Activated T-cell treated with anti-CD3 and anti-CD28 coated beads, Interleukin-2, amount 50 U/mL, for 72 hours (primary cell): Measurements from ENCODE around the gene ANKRD40CL. TPM values are rescaled to one million over a fixed set of nuclear protein-coding genes. Genes with fewer than 3 reads are reported as not detected.

Experiments
- ATAC-seq, 2 donors: fragments of 150-1000 bp; cut with Tn5 transposase; replicated peaks in 1 of 2; 2 replicates each; pipeline ENCODE4 v1.10.0; 2021; ENCODE audit warnings: moderate library complexity in 2 of 2, mild to moderate bottlenecking in 1 of 2
- DNase-seq, 2 donors: peaks; one replicate each; pipeline ENCODE4 v3.0.0; 2021 to 2022; ENCODE audit warnings: mixed read lengths in 1 of 2
- H3K27ac Mint-ChIP-seq: one replicate; pipeline ENCODE4 v1.8.0; 2022; ENCODE audit warnings: mild to moderate bottlenecking, moderate library complexity, mixed read lengths
- H3K27me3 Mint-ChIP-seq: one replicate; pipeline ENCODE4 v1.8.0; 2022; ENCODE audit warnings: low read depth, mixed read lengths
- H3K36me3 Mint-ChIP-seq, 2 donors: one replicate each; pipeline ENCODE4 v1.8.0; 2022; ENCODE audit warnings: mixed read lengths in 2 of 2, mild to moderate bottlenecking in 1 of 2; ENCODE audit not compliant: insufficient read depth in 2 of 2
- H3K4me1 Mint-ChIP-seq: one replicate; pipeline ENCODE4 v1.8.0; 2022; ENCODE audit warnings: low read depth, mixed read lengths
- H3K4me3 Mint-ChIP-seq, 2 donors: one replicate each; pipeline ENCODE4 v1.8.0; 2022; ENCODE audit warnings: mild to moderate bottlenecking in 2 of 2, mixed read lengths in 2 of 2, moderate library complexity in 2 of 2
- H3K9me3 Mint-ChIP-seq, 2 donors: one replicate each; pipeline ENCODE4 v1.8.0; 2022; ENCODE audit warnings: mixed read lengths in 2 of 2
- total RNA-seq, 2 donors: library from RNA; stranded (reverse); gene quantifications; one replicate each; pipeline ENCODE4 v1.2.3, GENCODE V29; 2022

ANKRD40CL gene
- total RNA-seq, 2 donors from 2014 or later, result not detected

GRCh38 chr17:50765454-50766221, 1.7 kb downstream of the ANKRD40CL start:
- peaks cover 10% of the 10 kb centered on the region for H3K27me3 Mint-ChIP-seq
- ATAC-seq (peak in 1 of 2 donors; percentile 26), DNase-seq (no peak)
- peaks cover 12% of the 10 kb centered on the region for H3K4me1 Mint-ChIP-seq
- no peak overlapping the region for H3K4me3 Mint-ChIP-seq
- H3K27ac Mint-ChIP-seq, result no peak overlapping the region
- H3K9me3 Mint-ChIP-seq, result no peaks in the 10 kb centered on the region
- H3K36me3 Mint-ChIP-seq, result no peaks in the 10 kb centered on the region

- Mint-ChIP-seq H3K27me3 (peaks cover 10% of the 10 kb centered on the region), H3K27ac (no peak overlapping the region), H3K36me3 (no peaks in the 10 kb centered on the region), H3K4me3 (no peak overlapping the region), H3K4me1 (peaks cover 12% of the 10 kb centered on the region), H3K9me3 (no peaks in the 10 kb centered on the region)
- no peak for DNase-seq
- ATAC-seq, result no peak
Observed at GRCh38 chr17:50764734-50765149, 2.6 kb downstream of the ANKRD40CL start.

- Mint-ChIP-seq H3K27ac (no peak overlapping the region), H3K27me3 (peaks cover 10% of the 10 kb centered on the region), H3K4me1 (peaks cover 13% of the 10 kb centered on the region), H3K4me3 (peak overlapping the region in 1 of 2 donors; percentile 11), H3K36me3 (no peaks in the 10 kb centered on the region), H3K9me3 (no peaks in the 10 kb centered on the region)
- ATAC-seq, result no peak
- no peak for DNase-seq
Observed at GRCh38 chr17:50763716-50764475, 3.4 kb downstream of the ANKRD40CL start.

GRCh38 chr17:50762177-50762576, 5.1 kb downstream of the ANKRD40CL start:
- peaks cover 10% of the 10 kb centered on the region for H3K27me3 Mint-ChIP-seq
- no peak overlapping the region for H3K27ac Mint-ChIP-seq
- ATAC-seq, result no peak
- no peaks in the 10 kb centered on the region for H3K9me3 Mint-ChIP-seq
- H3K36me3 Mint-ChIP-seq, result no peaks in the 10 kb centered on the region
- no peak for DNase-seq
- H3K4me3 Mint-ChIP-seq, result no peak overlapping the region
- H3K4me1 Mint-ChIP-seq, result peaks cover 13% of the 10 kb centered on the region

- DNase-seq (no peak), ATAC-seq (no peak)
- H3K27me3 Mint-ChIP-seq, result peaks cover 2% of the 10 kb centered on the region
- H3K36me3 Mint-ChIP-seq, result peaks cover 0 to 2% of the 10 kb centered on the region in 2 donors
- H3K4me1 Mint-ChIP-seq, result peaks cover 12% of the 10 kb centered on the region
- no peak overlapping the region for H3K4me3 Mint-ChIP-seq
- H3K9me3 Mint-ChIP-seq, result no peaks in the 10 kb centered on the region
- H3K27ac Mint-ChIP-seq, result no peak overlapping the region
Observed at GRCh38 chr17:50758989-50759544, 8.3 kb downstream of the ANKRD40CL start.

- no peak for ATAC-seq
- H3K4me1 Mint-ChIP-seq, result peaks cover 12% of the 10 kb centered on the region
- H3K27ac Mint-ChIP-seq, result no peak overlapping the region
- H3K27me3 Mint-ChIP-seq, result no peaks in the 10 kb centered on the region
- H3K4me3 Mint-ChIP-seq, result no peak overlapping the region
- DNase-seq, result no peak
- peaks cover 0 to 2% of the 10 kb centered on the region in 2 donors for H3K36me3 Mint-ChIP-seq
- no peaks in the 10 kb centered on the region for H3K9me3 Mint-ChIP-seq
Observed at GRCh38 chr17:50758524-50758923, 8.8 kb downstream of the ANKRD40CL start.

GRCh38 chr17:50754521-50754920, 12.8 kb downstream of the ANKRD40CL start:
- Mint-ChIP-seq H3K36me3 (peaks cover 3 to 13% of the 10 kb centered on the region in 2 donors), H3K9me3 (no peaks in the 10 kb centered on the region)

GRCh38 chr17:50749245-50749644, 18.1 kb downstream of the ANKRD40CL start:
- DNase-seq (no peak), ATAC-seq (no peak)
- H3K4me3 Mint-ChIP-seq, result no peak overlapping the region
- peaks cover 11 to 42% of the 10 kb centered on the region in 2 donors for H3K36me3 Mint-ChIP-seq
- H3K27ac Mint-ChIP-seq, result peak overlapping the region; percentile 82
- H3K9me3 Mint-ChIP-seq, result no peaks in the 10 kb centered on the region
- H3K27me3 Mint-ChIP-seq, result no peaks in the 10 kb centered on the region
- H3K4me1 Mint-ChIP-seq, result no peaks in the 10 kb centered on the region

More at GRCh38 chr17:50754521-50754920, 12.8 kb downstream of the ANKRD40CL start:
- ATAC-seq, result no peak
- Mint-ChIP-seq H3K4me1 (peaks cover 4% of the 10 kb centered on the region), H3K4me3 (no peak overlapping the region), H3K27ac (no peak overlapping the region), H3K27me3 (no peaks in the 10 kb centered on the region)
- no peak for DNase-seq

GRCh38 chr17:50745631-50746030, 21.7 kb downstream of the ANKRD40CL start:
- Mint-ChIP-seq H3K9me3 (no peaks in the 10 kb centered on the region), H3K4me1 (no peaks in the 10 kb centered on the region), H3K27me3 (no peaks in the 10 kb centered on the region), H3K4me3 (no peak overlapping the region), H3K36me3 (peaks cover 16 to 55% of the 10 kb centered on the region in 2 donors), H3K27ac (no peak overlapping the region)
- no peak for ATAC-seq
- DNase-seq, result no peak

GRCh38 chr17:50739098-50739497, 28.2 kb downstream of the ANKRD40CL start:
- H3K4me1 Mint-ChIP-seq, result peaks cover 54% of the 10 kb centered on the region
- H3K4me3 Mint-ChIP-seq, result peak overlapping the region in 1 of 2 donors; percentile 12
- H3K9me3 Mint-ChIP-seq, result no peaks in the 10 kb centered on the region
- DNase-seq, result no peak
- H3K27ac Mint-ChIP-seq, result peak overlapping the region; percentile 89
- no peaks in the 10 kb centered on the region for H3K27me3 Mint-ChIP-seq
- ATAC-seq, result peak; percentile 12 to 39
- H3K36me3 Mint-ChIP-seq, result peaks cover 5 to 36% of the 10 kb centered on the region in 2 donors

- peak; percentile 36 to 44 for DNase-seq
- peaks cover 66% of the 10 kb centered on the region for H3K4me1 Mint-ChIP-seq
- H3K9me3 Mint-ChIP-seq, result no peaks in the 10 kb centered on the region
- H3K4me3 Mint-ChIP-seq, result peak overlapping the region; percentile 24 to 38
- H3K36me3 Mint-ChIP-seq, result peaks cover 5 to 26% of the 10 kb centered on the region in 2 donors
- H3K27ac Mint-ChIP-seq, result peak overlapping the region; percentile 27
- no peaks in the 10 kb centered on the region for H3K27me3 Mint-ChIP-seq
- peak; percentile 93 to 97 for ATAC-seq
Observed at GRCh38 chr17:50737118-50737698, 30.1 kb downstream of the ANKRD40CL start.

GRCh38 chr17:50735287-50735686, 32.0 kb downstream of the ANKRD40CL start:
- Mint-ChIP-seq H3K9me3 (no peaks in the 10 kb centered on the region), H3K27me3 (no peaks in the 10 kb centered on the region), H3K27ac (peak overlapping the region; percentile 11), H3K4me1 (peaks cover 83% of the 10 kb centered on the region), H3K4me3 (no peak overlapping the region), H3K36me3 (peaks cover 0 to 22% of the 10 kb centered on the region in 2 donors)
- no peak for ATAC-seq
- DNase-seq, result no peak
